Upper lobe of left lung (tissue), 4 donors: Measurements from ENCODE around the gene CSF1R.

ENCODE experiments used
- POLR2A ChIP-seq, 4 donors: fragments of 450-650 bp; IDR thresholded peaks; one replicate each; pipeline ENCODE4 v1.5.1; 2016 to 2017; ENCODE audit warnings: antibody characterized with exemption in 4 of 4, mild to moderate bottlenecking in 2 of 4
- TF ChIP-seq, protein P1 (sequence below), 6 experiments: fragments of 450-650 bp in 4 of 6; fragments of 200-600 bp in 2 of 6; sonication (generic) in 2 of 6; IDR thresholded peaks; one replicate each; pipeline ENCODE4 v1.5.1; 2016 to 2019; ENCODE audit warnings: antibody characterized with exemption in 6 of 6

DNA sequence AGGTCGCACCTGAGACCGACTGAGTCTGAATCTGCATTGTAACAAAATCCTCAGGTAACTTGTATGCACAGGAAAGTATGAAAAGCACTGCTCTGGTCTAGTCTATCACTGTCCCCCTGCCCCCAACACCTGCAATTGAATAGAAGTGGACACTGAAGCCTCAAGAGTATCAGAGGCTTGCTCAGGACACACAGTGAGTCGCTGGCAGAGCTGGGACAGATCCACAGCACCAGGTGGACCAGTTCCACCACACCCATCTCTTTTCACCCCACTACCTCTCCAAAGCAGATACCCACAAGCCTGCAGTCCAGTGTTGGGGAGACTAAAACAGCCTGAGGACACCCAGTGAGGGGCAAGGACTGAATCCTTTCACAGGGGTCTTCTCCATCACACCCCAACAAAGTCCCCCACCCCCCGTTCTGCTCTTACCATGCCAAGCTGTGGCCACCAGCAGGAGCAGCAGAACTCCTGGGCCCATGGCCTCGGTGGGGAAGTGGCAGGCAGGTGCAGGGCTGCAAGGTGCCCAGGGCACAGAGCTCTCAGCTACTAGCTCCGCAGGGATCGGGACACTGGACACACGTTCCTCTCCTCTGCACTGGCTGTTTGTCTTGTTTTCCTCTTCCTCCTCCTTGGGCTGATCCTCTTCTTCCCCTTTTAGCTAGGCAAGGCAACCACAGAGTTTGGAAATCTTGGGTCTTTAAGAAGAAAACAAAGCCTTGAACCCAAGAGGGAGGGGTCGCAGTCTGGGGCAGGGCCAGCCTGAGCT lies at the start of gene CSF1R:
- TF ChIP-seq POLR2A (IDR thresholded peaks at IDR 0.05) = peak in 1 of 4 donors; percentile 61
- TF ChIP-seq, protein P1, sequence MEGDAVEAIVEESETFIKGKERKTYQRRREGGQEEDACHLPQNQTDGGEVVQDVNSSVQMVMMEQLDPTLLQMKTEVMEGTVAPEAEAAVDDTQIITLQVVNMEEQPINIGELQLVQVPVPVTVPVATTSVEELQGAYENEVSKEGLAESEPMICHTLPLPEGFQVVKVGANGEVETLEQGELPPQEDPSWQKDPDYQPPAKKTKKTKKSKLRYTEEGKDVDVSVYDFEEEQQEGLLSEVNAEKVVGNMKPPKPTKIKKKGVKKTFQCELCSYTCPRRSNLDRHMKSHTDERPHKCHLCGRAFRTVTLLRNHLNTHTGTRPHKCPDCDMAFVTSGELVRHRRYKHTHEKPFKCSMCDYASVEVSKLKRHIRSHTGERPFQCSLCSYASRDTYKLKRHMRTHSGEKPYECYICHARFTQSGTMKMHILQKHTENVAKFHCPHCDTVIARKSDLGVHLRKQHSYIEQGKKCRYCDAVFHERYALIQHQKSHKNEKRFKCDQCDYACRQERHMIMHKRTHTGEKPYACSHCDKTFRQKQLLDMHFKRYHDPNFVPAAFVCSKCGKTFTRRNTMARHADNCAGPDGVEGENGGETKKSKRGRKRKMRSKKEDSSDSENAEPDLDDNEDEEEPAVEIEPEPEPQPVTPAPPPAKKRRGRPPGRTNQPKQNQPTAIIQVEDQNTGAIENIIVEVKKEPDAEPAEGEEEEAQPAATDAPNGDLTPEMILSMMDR (IDR thresholded peaks at IDR 0.05) = no peak
